NCI-H187 treated with DMSO at 0.1 percent for 48 hours (cell line): ENCODE data around the gene SLK.

Experiments used
- DNase-seq: peaks from one replicate; lab custom pipeline; 2025; lab: John Stamatoyannopoulos, UW

SLK gene

DNA sequence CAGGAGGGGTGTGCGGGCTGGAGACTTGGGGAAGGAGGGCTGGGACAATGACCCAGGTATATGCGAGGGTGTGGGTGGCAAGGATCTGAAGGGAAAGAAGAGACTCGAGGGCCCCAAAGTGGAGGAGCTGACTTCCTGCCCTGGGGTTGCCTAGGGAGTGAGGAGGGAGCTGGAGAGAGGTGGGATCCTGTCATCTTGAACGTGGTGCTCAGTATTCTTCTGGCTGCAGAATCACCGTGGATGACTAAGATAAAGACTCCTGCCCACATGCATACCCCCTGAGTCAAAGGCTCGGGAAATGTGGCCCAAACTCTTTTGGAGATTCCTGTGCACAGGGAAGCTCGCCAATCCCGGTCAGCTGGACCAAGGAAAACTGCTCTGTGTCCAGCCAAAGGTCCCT, 87.5 kb downstream of the SLK start:
- DNase-seq: no peak

- DNase-seq: no peak
Measured at GRCh38 chr10:104056619-104057273, 89.8 kb downstream of the SLK start.

- DNase-seq: no peak
Measured at GRCh38 chr10:104057717-104058116, 90.8 kb downstream of the SLK start.

- no peak for DNase-seq
Measured at GRCh38 chr10:104059364-104059763, 92.4 kb downstream of the SLK start.

DNA sequence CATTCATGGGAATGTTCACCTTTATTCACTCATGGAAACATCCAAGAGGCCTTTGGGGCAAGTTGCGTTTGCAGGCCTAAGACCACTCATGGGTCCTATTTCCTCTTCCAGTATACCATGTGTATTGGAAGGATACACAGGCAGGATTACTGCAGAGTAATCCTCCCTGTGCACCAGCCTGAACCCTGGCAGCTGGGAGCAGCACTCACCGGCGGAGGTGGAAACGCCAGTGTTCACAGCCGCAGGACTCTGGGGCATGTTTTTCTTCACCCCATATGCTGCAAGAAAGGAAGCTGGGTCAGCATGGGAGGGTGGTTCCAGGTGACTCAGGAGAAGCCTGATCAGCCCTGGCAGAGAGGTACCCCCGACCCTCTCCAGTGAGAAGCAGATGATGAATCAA, 94.3 kb downstream of the SLK start:
- no peak for DNase-seq

DNA sequence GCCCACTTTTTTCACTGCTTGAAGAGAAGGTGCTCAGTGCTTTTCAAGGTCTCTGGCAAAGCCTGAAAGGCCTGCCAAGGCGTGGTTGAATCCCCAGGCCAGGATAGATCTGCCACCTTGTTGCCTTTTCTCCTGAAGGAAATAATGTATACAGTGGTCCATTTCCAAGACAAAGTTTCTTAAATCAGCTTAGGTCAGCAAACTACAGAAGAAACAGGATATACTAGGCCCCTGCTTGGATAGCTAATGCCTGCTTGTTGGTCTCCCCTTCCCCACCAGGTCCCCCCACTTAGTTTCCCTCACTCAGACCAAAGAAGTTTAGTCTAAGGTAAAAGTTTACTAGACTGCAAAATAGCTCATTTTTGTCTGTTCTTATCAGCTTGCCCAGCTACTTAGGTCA, 98.8 kb downstream of the SLK start:
- DNase-seq: no peak

DNA sequence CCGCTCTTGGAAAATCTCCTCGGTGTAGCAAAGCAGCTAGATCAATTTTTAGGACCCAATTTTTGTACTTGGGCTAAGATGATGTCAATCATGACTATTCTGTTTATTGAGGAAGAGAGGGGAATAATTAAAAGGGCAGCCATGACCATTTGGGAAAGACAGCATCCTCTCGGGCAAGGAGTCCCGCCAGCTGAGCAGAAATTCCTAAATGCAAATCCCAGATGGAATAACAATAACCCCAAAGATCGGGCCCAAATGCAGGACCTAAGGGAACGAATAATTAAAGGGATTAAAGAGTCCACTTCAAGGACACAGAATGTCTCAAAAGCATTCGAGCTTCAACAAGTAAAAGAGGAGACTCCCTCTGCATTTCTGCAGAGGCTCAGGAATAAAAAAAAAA, 100.0 kb downstream of the SLK start:
- no peak for DNase-seq

DNA sequence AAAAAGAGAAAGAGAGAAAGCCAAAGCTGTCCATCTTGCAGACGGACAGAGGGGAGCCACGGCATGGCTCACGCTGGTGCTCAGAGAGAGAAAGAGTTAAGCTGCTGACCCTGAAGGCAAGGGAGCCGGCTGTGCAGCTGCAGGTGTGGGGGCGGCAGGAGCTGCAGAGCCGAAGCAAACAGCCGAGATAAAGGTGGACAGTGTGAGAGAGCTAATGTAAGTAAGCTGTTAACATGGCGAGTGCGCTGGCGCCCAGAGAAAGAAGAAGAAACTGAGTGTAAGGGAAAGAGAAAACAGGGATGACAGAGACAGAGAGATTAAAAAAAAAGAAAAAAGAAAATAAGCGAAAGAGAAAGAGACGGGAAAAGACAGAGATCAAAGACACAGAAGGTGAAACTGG, 100.6 kb downstream of the SLK start:
- no peak for DNase-seq

DNA sequence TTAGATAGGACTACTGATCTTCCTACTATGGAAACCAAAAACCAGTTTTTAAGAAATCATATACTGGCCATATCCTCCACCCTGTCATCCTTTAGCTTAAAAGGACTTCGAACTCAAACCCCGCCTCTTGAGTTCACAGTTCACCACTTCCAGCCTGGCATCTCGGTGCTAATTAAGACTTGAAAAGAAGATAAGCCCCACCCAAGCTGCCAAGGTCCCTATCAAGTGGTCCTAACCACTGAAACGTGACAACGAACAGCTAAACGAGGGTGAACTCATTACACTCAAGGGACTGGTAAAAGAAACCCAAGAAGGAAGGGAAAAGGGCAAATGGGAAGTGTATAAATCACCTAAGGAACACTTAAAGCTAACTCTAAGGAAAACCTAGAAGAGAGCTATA, 102.7 kb downstream of the SLK start:
- no peak for DNase-seq

DNA sequence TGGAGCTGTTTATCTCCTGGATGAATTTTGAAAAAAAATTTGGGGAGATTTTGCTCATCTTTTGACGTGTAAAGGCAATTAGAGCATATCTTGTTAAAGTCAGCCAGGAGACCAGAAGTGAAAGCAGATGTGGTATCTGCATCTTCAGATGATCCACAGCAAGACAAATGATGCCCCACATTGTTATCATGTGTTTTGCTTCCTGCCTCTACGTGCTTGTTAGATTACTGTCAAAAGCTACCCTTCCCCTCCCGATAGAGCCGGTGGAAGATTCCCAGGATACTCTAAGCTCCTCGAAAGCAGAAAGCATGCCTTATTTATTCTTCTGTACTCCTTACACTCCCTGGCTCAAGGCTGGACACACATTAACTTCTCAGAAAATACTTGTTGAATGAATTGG, 105.8 kb downstream of the SLK start:
- DNase-seq: no peak

- no peak for DNase-seq
Measured at GRCh38 chr10:104074505-104074904, 107.6 kb downstream of the SLK start.

- DNase-seq: peak; percentile 14
Measured at GRCh38 chr10:104076743-104077160, 109.8 kb downstream of the SLK start.

- no peak for DNase-seq
Measured at GRCh38 chr10:104077247-104077646, 110.3 kb downstream of the SLK start.

GRCh38 chr10:104077663-104078151, 110.8 kb downstream of the SLK start:
- DNase-seq: no peak
